Keratinocyte (primary cell): ENCODE results near the gene TPRG1L. TPM values are rescaled to one million over a fixed set of nuclear protein-coding genes. Genes with fewer than 3 reads are reported as not detected.

ENCODE experiments used
- DNase-seq: peaks from one replicate; pipeline ENCODE4 v3.0.0-alpha.2; 2011; ENCODE audit warnings: low read depth, missing footprints, low spot score
- FAIRE-seq: peaks from 2 replicates; lab custom pipeline; 2011; peaks lifted over from hg19 to GRCh38; lab: Jason Lieb, UNC
- H2AFZ ChIP-seq: 2 replicates; pipeline ENCODE4 v1.6.0; 2012; ENCODE audit warnings: low read length, control low read depth, inconsistent platforms; ENCODE audit not compliant: control insufficient read depth
- H3K27ac ChIP-seq: 2 replicates; pipeline ENCODE4 v1.5.1; 2011; ENCODE audit warnings: low read length; ENCODE audit not compliant: control insufficient read depth, insufficient read depth
- H3K27me3 ChIP-seq: 3 replicates; pipeline ENCODE4 v1.6.0; 2011; ENCODE audit warnings: low read length; ENCODE audit not compliant: control insufficient read depth, insufficient read depth; ENCODE audit errors: extremely low read depth
- H3K36me3 ChIP-seq, 2 experiments: 2 replicates in 1 of 2; 3 replicates in 1 of 2; pipeline ENCODE4 v1.5.1; 2011; ENCODE audit warnings: low read length in 2 of 2, mild to moderate bottlenecking in 1 of 2; ENCODE audit not compliant: control insufficient read depth in 2 of 2, insufficient read depth in 2 of 2; ENCODE audit errors: extremely low read depth in 1 of 2
- H3K4me1 ChIP-seq: 3 replicates; pipeline ENCODE4 v1.5.1; 2011; ENCODE audit warnings: low read length; ENCODE audit not compliant: control insufficient read depth, insufficient read depth; ENCODE audit errors: extremely low read depth
- H3K4me2 ChIP-seq: 3 replicates; pipeline ENCODE4 v1.6.0; 2011; ENCODE audit warnings: low read depth, low read length; ENCODE audit not compliant: control insufficient read depth, insufficient read depth; ENCODE audit errors: extremely low read depth
- H3K4me3 ChIP-seq, 3 experiments: fragments of 200-600 bp in 1 of 3; sonication (generic) in 1 of 3; 2 replicates in 2 of 3; 3 replicates in 1 of 3; pipeline ENCODE4 v1.5.1; 2011 to 2016; ENCODE audit warnings: low read length in 3 of 3, mild to moderate bottlenecking in 3 of 3, control low read depth in 2 of 3, inconsistent platforms in 1 of 3, low read depth in 1 of 3, mixed read lengths in 1 of 3, mixed run types in 1 of 3, moderate library complexity in 1 of 3; ENCODE audit not compliant: control insufficient read depth in 2 of 3, insufficient read depth in 2 of 3; ENCODE audit errors: extremely low read depth in 1 of 3
- H3K79me2 ChIP-seq: 2 replicates; pipeline ENCODE4 v1.6.0; 2012; ENCODE audit warnings: low read length; ENCODE audit not compliant: control insufficient read depth, insufficient read depth
- H3K9ac ChIP-seq: 3 replicates; pipeline ENCODE4 v1.6.0; 2011; ENCODE audit warnings: low read length; ENCODE audit not compliant: control insufficient read depth, insufficient read depth; ENCODE audit errors: extremely low read depth
- H3K9me1 ChIP-seq: 3 replicates; pipeline ENCODE4 v1.6.0; 2011; ENCODE audit warnings: low read length; ENCODE audit not compliant: control insufficient read depth, insufficient read depth; ENCODE audit errors: extremely low read depth
- H3K9me3 ChIP-seq: 2 replicates; pipeline ENCODE4 v1.5.1; 2012; ENCODE audit warnings: low read depth, low read length; ENCODE audit not compliant: control insufficient read depth
- H4K20me1 ChIP-seq: 3 replicates; pipeline ENCODE4 v1.6.0; 2011; ENCODE audit warnings: low read length; ENCODE audit not compliant: control insufficient read depth, insufficient read depth; ENCODE audit errors: extremely low read depth
- CTCF ChIP-seq, 3 experiments: IDR thresholded peaks in 1 of 3; conservative IDR thresholded peaks in 1 of 3; optimal IDR thresholded peaks in 1 of 3; 2 replicates in 2 of 3; 3 replicates in 1 of 3; pipeline versions ENCODE3 to v1.5.1; 2011; ENCODE audit warnings: low read length in 3 of 3, mild to moderate bottlenecking in 3 of 3, moderate library complexity in 2 of 3, control low read depth in 1 of 3, inconsistent platforms in 1 of 3; ENCODE audit not compliant: insufficient read depth in 2 of 3; ENCODE audit errors: extremely low read depth in 1 of 3
- EZH2 ChIP-seq: IDR thresholded peaks from one replicate; pipeline ENCODE4 v1.6.1; 2012; ENCODE audit warnings: inconsistent platforms, mild to moderate bottlenecking, low read length, moderate library complexity
- dilution Hi-C: fragments of 300-500 bp; cut with MboI; formaldehyde crosslinking; loops from one replicate; pipeline ENCODE4 v1.7.0; 2020; ENCODE audit warnings: low sequenced_read_pairs; ENCODE audit not compliant: extremely low pct_ligation_motif_present
- polyA plus RNA-seq, 5 experiments: library from polyadenylated mRNA; depleted of rRNA in 3 of 5; stranded (reverse) in 3 of 5; stranded (forward) in 1 of 5; unstranded in 1 of 5; fragments of >200 nt; gene quantifications; 1 replicate in 1 of 5; 2 replicates in 3 of 5; 3 replicates in 1 of 5; pipeline versions ENCODE4 v1.2.1 to v1.2.3, GENCODE V29; 2011 to 2012; ENCODE audit warnings: missing spikeins in 2 of 5, low read depth in 1 of 5, low replicate concordance in 1 of 5

The TPRG1L gene
- polyA plus RNA-seq, 1 donor (not counting 4 experiments of a cell fraction or from before 2014, with no cell fraction given), result 57.4 TPM

DNA sequence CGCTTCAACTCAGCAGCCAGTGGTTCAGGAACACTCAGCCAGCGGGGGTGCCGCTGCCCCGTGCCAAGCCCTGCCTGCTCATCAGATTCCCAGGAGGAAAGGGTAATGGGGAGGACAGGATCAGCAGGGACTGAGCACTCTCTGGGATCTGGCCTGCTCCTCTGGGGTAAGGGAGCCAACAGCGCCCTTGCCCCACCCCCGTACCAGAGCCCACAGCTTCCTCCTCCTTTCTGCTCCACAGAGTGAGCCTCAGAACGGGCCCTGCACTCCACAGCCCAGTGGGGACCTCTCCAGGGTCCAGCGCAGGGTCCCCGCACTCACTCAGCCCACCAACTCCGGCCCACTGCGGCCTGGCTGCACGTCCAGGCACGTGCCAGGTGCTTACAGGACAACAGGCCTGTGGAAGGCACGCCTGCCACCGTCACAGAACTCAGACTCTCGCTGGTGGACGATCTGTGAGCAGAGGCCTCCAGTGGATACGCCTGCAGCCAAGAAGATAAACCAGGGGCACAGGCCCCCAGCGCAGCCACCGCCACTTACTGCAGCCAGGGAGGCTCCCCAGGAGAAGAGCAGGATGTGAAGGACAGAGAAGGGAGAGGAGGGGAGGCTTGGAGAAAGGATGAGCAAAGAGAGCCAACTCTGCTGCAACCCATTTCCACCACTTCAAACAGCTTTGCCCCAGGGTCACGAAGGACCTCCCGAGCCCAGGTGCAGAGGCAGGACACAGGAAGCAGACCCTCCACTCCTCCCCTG is 15.6 kb upstream of the TPRG1L start:
- no peaks in the 10 kb centered on the region for H3K36me3 ChIP-seq
- no peaks in the 10 kb centered on the region for H3K9me1 ChIP-seq
- H3K9me3 ChIP-seq, result no peaks in the 10 kb centered on the region
- no peak overlapping the region for H3K4me2 ChIP-seq
- H4K20me1 ChIP-seq, result no peaks in the 10 kb centered on the region
- DNase-seq (no peak), FAIRE-seq (no peak)
- no peak overlapping the region for H2AFZ ChIP-seq
- H3K27ac ChIP-seq, result no peak overlapping the region
- H3K4me1 ChIP-seq, result peaks cover 8% of the 10 kb centered on the region
- H3K4me3 ChIP-seq, result no peak overlapping the region
- no peak for TF ChIP-seq CTCF (optimal IDR thresholded peaks at IDR 0.05 in 1 of 3, IDR thresholded peaks at IDR 0.05 in 1 of 3, conservative IDR thresholded peaks at IDR 0.05 in 1 of 3; ENCODE audit: extremely low read depth in 1 of 3, insufficient read depth in 2 of 3, low read length in 3 of 3)
- no peak for TF ChIP-seq EZH2
- peaks cover 27% of the 10 kb centered on the region for H3K27me3 ChIP-seq
- H3K79me2 ChIP-seq, result no peaks in the 10 kb centered on the region
- no peak overlapping the region for H3K9ac ChIP-seq
- dilution Hi-C loops, result no loop called here

GRCh38 chr1:3609769-3610526 is 14.9 kb upstream of the TPRG1L start:
- H2AFZ ChIP-seq, result no peak overlapping the region
- no peaks in the 10 kb centered on the region for H3K9me1 ChIP-seq
- peaks cover 8% of the 10 kb centered on the region for H3K4me1 ChIP-seq
- H3K9me3 ChIP-seq, result no peaks in the 10 kb centered on the region
- no peaks in the 10 kb centered on the region for H3K79me2 ChIP-seq
- no peaks in the 10 kb centered on the region for H3K36me3 ChIP-seq
- no peak overlapping the region for H3K4me3 ChIP-seq
- dilution Hi-C loops, result no loop called here
- DNase-seq (no peak), FAIRE-seq (no peak)
- no peaks in the 10 kb centered on the region for H4K20me1 ChIP-seq
- TF ChIP-seq CTCF (optimal IDR thresholded peaks at IDR 0.05 in 1 of 3, IDR thresholded peaks at IDR 0.05 in 1 of 3, conservative IDR thresholded peaks at IDR 0.05 in 1 of 3; ENCODE audit: extremely low read depth in 1 of 3, insufficient read depth in 2 of 3, low read length in 3 of 3), result no peak
- TF ChIP-seq EZH2, result no peak
- H3K9ac ChIP-seq, result no peak overlapping the region
- H3K4me2 ChIP-seq, result no peak overlapping the region
- peaks cover 27% of the 10 kb centered on the region for H3K27me3 ChIP-seq
- no peak overlapping the region for H3K27ac ChIP-seq
